Lung (tissue), 12 donors: ENCODE results near the gene USP48. TPM values are rescaled to one million over a fixed set of nuclear protein-coding genes. Genes with fewer than 3 reads are reported as not detected.

Source experiments
- ATAC-seq: fragments of 200-7000 bp; cut with Tn5 transposase; one replicate; pipeline ENCODE4 v1.9.1; 2020; ENCODE audit warnings: moderate number of reproducible peaks; ENCODE audit not compliant: insufficient read depth, low FRiP score
- DNase-seq, 3 donors: peaks; one replicate each; pipeline ENCODE4 v3.0.0-alpha.2; 2013 to 2017
- H3K27ac ChIP-seq, 2 donors: one replicate each; pipeline ENCODE4 v1.5.1; 2013; ENCODE audit warnings: mild to moderate bottlenecking in 2 of 2, moderate library complexity in 2 of 2, control low read depth in 1 of 2, inconsistent platforms in 1 of 2, low read depth in 1 of 2, low read length in 1 of 2
- H3K27me3 ChIP-seq, 3 donors: one replicate each; pipeline ENCODE4 v1.5.1; 2013; ENCODE audit warnings: low read length in 2 of 3; ENCODE audit not compliant: control insufficient read depth in 3 of 3, insufficient read depth in 3 of 3
- H3K36me3 ChIP-seq, 4 donors: one replicate each; pipeline ENCODE4 v1.5.1; 2013; ENCODE audit warnings: low read length in 4 of 4, mild to moderate bottlenecking in 1 of 4, moderate library complexity in 1 of 4; ENCODE audit not compliant: control insufficient read depth in 4 of 4, insufficient read depth in 4 of 4
- H3K4me1 ChIP-seq, 5 donors: one replicate each; pipeline ENCODE4 v1.5.1; 2013; ENCODE audit warnings: low read length in 5 of 5, mild to moderate bottlenecking in 2 of 5, moderate library complexity in 1 of 5; ENCODE audit not compliant: control insufficient read depth in 5 of 5, insufficient read depth in 5 of 5
- H3K4me3 ChIP-seq: one replicate; pipeline ENCODE4 v1.5.1; 2013; ENCODE audit warnings: mild to moderate bottlenecking, control low read depth, moderate library complexity
- H3K9ac ChIP-seq, 2 donors: one replicate each; pipeline ENCODE4 v1.5.1; 2013; ENCODE audit warnings: low read length in 2 of 2, control low read depth in 1 of 2; ENCODE audit not compliant: insufficient read depth in 1 of 2
- H3K9me3 ChIP-seq, 4 donors: one replicate each; pipeline ENCODE4 v1.5.1; 2013; ENCODE audit warnings: low read length in 3 of 4, mild to moderate bottlenecking in 1 of 4, moderate library complexity in 1 of 4; ENCODE audit not compliant: control insufficient read depth in 4 of 4, insufficient read depth in 3 of 4
- WGBS, 2 donors: extraction: QIAGEN DNeasy Blood & Tissue Kit; methylation state at CpG; one replicate each; pipeline ENCODE4 v1.1.7; 2013; 5-methylcytosine and 5-hydroxymethylcytosine counted together
- polyA plus RNA-seq, 2 donors: library from polyadenylated mRNA; stranded (reverse); fragments of 200-250 nt; gene quantifications; one replicate each; pipeline ENCODE4 v1.2.1, GENCODE V29; 2013
- total RNA-seq, 2 donors: library from RNA; depleted of rRNA in 1 of 2; stranded (reverse); fragments of >200 nt in 1 of 2; gene quantifications; one replicate each; pipeline ENCODE4 v1.2.1, GENCODE V29; 2014 to 2021
- TF ChIP-seq, protein P1 (sequence below): IDR thresholded peaks from 2 replicates; pipeline ENCODE4 v1.5.1; 2012; ENCODE audit warnings: mild to moderate bottlenecking; ENCODE audit errors: control extremely low read depth, extremely low read depth
- donor health status: control.
- donor health status: control.
- donor health status: Bipolar disorder and iron deficiency.
- donor health status: healthy.
- donor health status: DM: yes; HTN: yes; CAD: no.

Gene USP48
- total and polyA plus RNA-seq, 4 donors, result 15.6 to 107 (median 33.5) TPM

DNA sequence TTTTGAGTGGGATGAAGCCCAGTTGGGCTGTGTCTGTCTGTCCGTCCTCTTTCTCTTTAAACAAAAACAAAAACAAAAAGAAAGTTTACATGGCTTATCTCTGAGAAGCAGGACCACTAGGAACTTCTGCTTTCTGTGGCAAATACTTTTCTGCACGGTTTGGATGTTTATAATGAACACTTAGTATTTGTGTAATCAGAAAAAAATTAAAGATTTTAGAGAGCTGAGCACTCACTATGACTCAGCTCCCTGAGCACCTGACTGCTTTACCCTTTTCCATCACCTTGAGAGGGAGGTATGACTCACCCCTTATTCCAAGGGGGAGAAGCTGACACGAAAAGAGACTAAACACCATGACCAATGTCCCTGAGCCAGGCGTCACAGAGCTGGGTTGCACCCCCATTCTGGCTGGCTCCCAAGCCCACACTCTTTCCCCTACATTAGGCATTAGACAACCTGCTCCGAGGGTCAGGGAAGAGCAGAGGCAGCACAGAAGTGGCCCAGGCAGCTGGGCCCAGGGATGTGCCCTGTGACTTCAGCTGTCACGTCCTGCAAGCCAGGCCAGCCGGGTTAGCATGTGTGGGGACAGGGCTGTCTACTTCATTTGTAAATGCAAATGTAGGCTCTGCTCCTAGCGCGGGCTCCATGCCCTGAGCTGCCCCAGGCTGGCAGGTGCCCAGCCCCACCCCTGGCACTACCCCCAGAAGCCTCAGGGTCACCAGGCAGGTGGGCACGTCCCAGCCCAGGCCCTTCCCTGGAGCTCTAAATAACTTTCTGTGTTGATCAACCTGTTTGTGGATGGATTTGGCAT lies 144.2 kb downstream of the USP48 start:
- peak; percentile 77 for ATAC-seq
- WGBS, 2 donors, result 17 to 23% methylated on average over 10 of the region's 10 CpGs
- Histone ChIP-seq H3K4me3 (no peak overlapping the region), H3K9me3 (no peaks in the 10 kb centered on the region), H3K9ac (no peak overlapping the region), H3K27ac (peak overlapping the region in 1 of 2 donors; percentile 85), H3K36me3 (no peaks in the 10 kb centered on the region), H3K4me1 (peaks cover 0 to 12% (median 0%) of the 10 kb centered on the region in 5 donors), H3K27me3 (no peaks in the 10 kb centered on the region)
- TF ChIP-seq, protein P1, sequence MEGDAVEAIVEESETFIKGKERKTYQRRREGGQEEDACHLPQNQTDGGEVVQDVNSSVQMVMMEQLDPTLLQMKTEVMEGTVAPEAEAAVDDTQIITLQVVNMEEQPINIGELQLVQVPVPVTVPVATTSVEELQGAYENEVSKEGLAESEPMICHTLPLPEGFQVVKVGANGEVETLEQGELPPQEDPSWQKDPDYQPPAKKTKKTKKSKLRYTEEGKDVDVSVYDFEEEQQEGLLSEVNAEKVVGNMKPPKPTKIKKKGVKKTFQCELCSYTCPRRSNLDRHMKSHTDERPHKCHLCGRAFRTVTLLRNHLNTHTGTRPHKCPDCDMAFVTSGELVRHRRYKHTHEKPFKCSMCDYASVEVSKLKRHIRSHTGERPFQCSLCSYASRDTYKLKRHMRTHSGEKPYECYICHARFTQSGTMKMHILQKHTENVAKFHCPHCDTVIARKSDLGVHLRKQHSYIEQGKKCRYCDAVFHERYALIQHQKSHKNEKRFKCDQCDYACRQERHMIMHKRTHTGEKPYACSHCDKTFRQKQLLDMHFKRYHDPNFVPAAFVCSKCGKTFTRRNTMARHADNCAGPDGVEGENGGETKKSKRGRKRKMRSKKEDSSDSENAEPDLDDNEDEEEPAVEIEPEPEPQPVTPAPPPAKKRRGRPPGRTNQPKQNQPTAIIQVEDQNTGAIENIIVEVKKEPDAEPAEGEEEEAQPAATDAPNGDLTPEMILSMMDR, result no peak
- DNase-seq, result no peak

DNA sequence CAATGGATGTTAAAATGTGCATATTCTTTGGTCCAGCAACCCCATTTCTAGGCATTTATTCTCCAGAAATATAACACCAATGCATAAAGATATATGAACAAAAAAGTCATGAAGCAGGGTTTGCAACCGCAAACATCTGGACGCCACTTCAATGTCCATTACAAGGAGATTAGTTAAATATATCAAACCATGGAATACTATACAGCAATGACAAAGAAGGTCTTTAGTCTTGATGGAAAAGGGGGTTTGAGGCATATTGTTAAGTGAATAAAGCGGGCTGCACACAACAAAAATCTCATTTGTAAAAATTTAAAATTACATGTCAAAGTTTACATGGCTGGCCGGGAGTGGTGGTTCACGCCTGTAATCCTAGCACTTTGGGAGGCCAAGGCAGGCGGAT lies 145.4 kb downstream of the USP48 start:
- no peak overlapping the region for H3K9ac ChIP-seq
- no peaks in the 10 kb centered on the region for H3K36me3 ChIP-seq
- TF ChIP-seq, protein P1, result no peak
- no peaks in the 10 kb centered on the region for H3K27me3 ChIP-seq
- no peak overlapping the region for H3K27ac ChIP-seq
- 90 to 97% methylated on average over 6 of the region's 6 CpGs for WGBS, 2 donors
- no peak for ATAC-seq
- H3K4me1 ChIP-seq, result peaks cover 0 to 15% (median 0%) of the 10 kb centered on the region in 5 donors
- no peak for DNase-seq
- no peaks in the 10 kb centered on the region for H3K9me3 ChIP-seq
- H3K4me3 ChIP-seq, result no peak overlapping the region

DNA sequence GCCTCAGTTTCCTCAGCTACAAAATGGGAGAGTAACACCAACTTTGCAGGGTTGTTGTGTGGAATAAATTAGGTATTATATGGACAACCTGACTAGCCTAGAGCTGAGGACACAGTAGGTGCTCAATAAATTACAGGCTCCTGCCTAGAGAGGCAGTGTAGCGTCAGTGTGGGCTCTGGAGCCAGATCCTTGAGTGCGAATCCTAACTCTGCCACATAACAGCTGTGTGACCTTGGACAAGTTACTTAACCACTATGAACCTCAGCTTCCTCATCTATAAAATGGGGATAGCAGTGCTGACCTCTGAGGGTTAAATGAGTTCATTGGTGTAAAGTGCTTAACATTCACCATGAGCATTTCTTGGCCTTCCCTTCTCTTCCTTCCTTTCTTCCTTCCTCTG lies 146.9 kb downstream of the USP48 start:
- Histone ChIP-seq H3K9me3 (no peaks in the 10 kb centered on the region), H3K27me3 (no peaks in the 10 kb centered on the region), H3K36me3 (no peaks in the 10 kb centered on the region), H3K27ac (no peak overlapping the region), H3K4me3 (no peak overlapping the region), H3K9ac (no peak overlapping the region), H3K4me1 (peaks cover 0 to 21% (median 3%) of the 10 kb centered on the region in 5 donors)
- no peak for DNase-seq
- TF ChIP-seq, protein P1, result no peak
- 96% methylated on average over 2 of the region's 2 CpGs for WGBS, 2 donors
- ATAC-seq, result no peak
